ENCODE data around the gene NEO1. TPM values are rescaled to one million over a fixed set of nuclear protein-coding genes. Genes with fewer than 3 reads are reported as not detected.

Gene NEO1
- total RNA-seq, 1 donor from 2014 or later, result 2.2 TPM

DNA sequence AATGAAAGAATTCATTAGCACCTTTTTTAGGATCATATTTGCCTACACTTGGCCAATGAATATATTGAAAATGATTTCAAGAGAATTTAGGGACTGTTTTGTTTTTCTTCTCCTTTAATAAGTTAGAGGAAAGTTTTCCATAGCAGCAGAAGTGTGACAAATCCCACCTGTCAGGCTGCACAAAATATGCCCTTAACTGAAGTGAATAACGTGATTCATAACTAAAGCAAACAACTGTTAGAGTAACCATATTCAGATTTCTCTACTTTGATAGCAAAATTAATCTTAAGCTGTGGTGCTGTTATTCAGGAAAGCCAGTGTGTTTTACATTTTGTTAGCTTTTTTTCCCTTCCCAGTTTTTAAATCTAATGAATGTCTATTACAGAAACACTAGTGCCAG is 195.1 kb downstream of the NEO1 start:
- no peak for DNase-seq (ENCODE audit: extremely low read depth, low read depth, low spot score)

GRCh38 chr15:73249499-73249898 is 197.2 kb downstream of the NEO1 start:
- DNase-seq (ENCODE audit: extremely low read depth, low read depth, low spot score), result no peak

GRCh38 chr15:73254598-73254997 is 202.3 kb downstream of the NEO1 start:
- no peak for DNase-seq (ENCODE audit: extremely low read depth, low read depth, low spot score)

DNA sequence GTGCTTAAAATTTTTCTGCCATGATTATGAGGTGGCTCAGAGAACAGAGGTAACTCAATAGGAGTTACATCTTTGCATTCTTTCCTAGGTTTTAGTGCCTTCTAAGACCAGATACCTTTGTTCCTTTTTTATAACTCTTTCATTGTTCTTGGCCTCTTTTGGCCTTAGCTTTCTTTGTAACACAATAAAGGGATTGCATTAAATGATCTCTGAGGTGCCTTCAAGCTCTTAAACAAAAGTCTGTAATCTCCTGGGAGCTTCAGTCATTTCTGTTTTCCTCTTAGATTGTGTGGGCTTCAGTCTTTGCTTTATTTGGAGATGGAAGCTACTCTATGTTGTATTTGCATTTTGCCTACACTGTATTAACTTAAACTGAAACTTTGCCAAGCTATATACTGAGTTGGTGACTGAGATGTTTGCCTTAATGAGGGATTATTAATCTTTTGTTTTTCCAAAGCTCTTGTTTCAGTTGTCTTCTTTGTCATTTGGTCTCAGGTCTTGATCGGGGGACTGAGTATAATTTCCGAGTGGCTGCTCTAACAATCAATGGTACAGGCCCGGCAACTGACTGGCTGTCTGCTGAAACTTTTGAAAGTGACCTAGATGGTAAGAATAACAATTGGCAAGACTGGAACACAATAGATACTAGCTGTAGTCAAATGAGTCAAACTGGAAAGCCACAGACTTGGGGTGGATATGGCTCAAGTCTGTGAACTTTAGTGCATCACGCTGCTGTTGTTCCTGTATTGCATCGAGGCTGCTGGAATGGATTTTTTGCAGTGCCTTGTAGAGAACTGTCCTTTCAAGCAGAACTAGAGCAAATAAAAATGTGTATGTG is 206.2 kb downstream of the NEO1 start:
- DNase-seq (ENCODE audit: extremely low read depth, low read depth, low spot score), result no peak

GRCh38 chr15:73264881-73265280 is 212.6 kb downstream of the NEO1 start:
- DNase-seq (ENCODE audit: extremely low read depth, low read depth, low spot score), result no peak

GRCh38 chr15:73265536-73266153 is 213.4 kb downstream of the NEO1 start:
- no peak for DNase-seq (ENCODE audit: extremely low read depth, low read depth, low spot score)

DNA sequence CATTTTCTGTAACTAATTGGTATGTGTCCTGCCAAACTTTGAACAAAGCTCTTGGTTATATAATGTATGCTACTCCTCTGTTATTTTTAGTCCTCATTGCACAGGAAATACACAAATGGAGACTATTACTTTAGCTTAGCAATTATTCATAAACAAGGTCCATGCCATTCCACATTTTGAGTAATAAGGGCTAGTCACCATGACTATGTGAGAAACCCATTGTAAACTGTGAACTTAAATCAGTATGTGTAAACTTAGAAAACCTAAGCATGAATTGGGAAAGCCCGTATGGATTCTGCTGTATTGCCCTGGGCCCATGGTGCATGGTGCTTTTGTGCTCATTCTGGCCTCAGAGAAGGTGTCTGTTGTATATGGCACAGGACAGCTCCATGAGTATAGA is 216.2 kb downstream of the NEO1 start:
- DNase-seq (ENCODE audit: extremely low read depth, low read depth, low spot score), result no peak

DNA sequence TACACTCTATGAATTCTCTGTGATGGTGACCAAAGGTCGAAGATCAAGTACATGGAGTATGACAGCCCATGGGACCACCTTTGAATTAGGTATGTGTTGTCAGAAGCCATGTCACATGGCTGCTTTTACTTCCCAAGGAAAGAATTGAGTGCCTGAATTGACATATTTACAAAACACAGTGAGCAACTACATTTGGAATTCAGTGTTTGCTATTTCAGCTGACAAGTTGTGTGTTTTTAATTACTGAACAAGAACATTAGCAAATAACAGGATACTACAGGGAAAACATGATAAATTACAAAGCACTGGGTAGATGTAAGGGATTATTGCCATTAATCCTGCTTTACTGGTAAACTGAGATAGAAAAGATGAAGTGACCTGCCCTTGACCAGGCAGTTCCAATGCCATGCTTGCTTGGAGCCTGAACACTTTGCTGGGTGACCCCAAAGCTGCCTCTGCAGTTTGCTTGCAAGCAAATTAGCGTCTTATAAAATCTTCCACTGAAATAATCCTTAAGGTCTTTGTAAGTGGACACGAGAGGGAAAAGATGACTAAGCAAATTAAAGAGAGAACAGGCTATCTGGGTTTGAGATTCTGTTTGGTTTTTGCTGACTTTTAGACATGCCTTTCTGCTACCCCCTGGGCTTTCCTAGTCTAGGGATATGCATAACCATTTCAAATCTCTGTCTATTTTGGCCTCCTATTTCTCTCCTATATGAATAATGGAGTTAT is 218.3 kb downstream of the NEO1 start:
- DNase-seq (ENCODE audit: extremely low read depth, low read depth, low spot score), result no peak

DNA sequence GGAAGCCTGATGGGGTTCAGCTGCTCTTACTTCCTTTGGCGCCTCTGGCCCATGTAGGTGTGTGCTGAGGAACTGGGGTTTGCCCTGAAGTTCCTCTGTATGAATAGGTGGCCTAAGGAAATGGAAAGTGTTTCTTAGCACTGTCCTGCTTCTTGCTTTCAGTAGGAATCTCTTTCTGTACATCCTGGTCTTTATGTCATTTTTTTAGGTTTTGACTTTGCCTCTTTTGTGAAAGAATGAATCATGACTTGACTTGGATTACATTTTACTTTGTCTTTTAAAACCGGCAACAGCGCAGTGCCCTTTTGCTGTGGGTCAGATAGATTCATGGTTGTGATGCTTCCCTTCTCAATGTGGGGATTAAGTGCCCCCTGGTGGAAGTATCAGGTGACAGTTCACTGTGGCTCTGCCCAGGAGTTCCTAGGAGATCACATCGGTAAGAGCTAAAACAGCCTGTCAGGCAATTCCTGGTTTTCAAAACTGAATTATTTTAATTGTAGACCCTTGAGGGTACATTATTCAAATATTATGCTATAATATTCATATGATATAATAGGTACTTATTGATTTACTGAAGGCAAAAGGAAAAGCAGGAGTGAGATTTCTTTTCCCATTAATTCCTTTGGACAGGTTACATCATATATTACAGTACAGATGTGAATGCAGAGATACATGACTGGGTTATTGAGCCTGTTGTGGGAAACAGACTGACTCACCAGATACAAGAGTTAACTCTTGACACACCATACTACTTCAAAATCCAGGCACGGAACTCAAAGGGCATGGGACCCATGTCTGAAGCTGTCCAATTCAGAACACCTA is 221.1 kb downstream of the NEO1 start:
- DNase-seq (ENCODE audit: extremely low read depth, low read depth, low spot score), result no peak

DNA sequence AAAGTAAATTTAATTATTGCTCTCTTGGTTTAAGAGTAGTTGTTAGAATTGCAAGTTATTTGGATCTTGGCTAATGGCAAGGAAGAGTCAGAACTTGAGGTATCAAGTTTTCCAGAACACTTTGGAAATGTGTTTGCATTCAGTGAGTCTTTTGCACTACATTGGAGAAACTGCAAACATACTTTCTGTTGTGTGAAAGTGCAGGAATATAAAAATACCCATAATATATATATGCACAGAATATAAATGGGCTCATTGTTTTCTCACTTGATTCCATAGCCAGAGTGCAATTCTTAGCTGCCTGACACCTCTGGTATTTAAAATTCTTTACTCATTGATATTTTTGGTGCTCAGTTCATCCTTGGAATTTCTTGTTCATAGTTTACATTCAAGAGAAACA is 223.6 kb downstream of the NEO1 start:
- no peak for DNase-seq (ENCODE audit: extremely low read depth, low read depth, low spot score)

- DNase-seq (ENCODE audit: extremely low read depth, low read depth, low spot score), result no peak
Measured at GRCh38 chr15:73282567-73283365, 230.5 kb downstream of the NEO1 start.

DNA sequence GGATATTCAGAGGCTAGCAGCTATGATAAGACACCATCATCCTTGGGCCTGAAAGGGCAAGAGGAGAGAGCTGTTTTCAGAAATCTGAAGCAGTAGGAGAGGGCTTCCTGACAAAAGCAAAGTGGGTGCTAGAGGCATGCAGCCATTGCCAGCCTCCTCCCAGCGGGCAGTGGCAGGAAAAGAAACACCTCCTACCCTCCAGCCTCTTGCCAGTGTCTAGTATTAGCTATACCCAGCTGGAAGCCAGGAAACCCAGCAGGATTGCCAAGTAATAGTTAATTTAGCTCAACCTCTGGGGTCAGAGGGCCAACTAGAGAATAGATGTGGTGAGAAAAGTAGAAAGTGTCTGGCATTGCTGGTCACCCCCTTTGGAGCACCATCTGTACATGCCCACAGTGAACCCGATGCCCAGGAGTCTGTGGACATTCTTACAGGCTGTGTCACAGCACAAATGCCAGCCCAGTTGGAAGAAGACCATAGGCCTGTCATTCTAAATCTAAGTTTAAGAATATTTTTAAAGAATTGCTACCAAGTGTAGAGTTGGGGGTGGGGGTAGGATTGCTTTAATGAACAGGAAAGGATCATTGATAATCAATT is 231.2 kb downstream of the NEO1 start:
- DNase-seq (ENCODE audit: extremely low read depth, low read depth, low spot score), result no peak

DNA sequence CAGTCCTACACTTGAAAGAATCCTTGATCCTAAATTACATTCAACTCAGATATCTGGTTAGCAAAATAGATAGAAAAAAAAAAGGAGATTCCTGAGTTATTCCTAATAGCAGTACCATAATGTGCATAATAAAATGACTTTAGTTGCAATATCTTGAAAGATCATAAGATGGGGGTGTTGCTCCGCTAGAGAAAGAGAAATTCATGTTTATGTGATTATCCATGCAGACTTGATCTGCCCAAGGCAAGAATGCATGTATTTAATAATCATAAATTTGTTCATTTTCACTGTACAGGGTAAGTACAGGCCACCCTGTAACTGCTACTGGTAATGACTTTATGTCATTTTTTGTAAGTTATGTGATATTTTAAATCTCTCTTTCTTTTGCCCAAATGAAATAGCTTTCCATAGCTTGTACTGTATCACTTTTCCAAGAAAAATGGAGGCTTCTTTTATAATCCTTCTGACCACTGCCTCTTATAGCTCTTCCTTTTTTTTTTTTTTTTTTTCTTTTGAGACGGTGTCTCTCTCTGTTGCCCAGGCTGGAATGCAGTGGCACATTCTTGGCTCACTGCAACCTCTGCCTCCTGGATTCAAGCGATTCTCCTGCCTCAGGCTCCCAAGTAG is 231.9 kb downstream of the NEO1 start:
- no peak for DNase-seq (ENCODE audit: extremely low read depth, low read depth, low spot score)

DNA sequence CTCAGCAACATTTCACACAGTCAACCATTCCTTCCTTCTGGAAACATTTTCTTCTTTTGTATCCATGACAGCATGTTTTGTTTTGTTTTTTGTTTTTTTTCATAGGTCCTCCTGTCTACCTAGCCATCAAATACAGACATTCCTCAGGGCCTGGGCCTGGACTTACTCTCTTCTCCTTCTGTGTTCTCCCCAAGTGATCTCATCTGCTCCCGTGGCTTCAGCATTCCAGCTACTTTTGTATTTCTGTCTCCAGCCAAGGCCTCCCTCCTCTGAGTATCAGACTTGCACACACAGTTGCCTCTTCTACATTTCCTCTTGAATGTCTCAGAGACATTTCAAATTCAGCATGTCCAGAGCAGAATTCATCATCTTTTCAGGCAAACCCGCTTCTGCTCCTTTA is 234.0 kb downstream of the NEO1 start:
- DNase-seq (ENCODE audit: extremely low read depth, low read depth, low spot score), result no peak

GRCh38 chr15:73287019-73287418 is 234.8 kb downstream of the NEO1 start:
- DNase-seq (ENCODE audit: extremely low read depth, low read depth, low spot score), result no peak

DNA sequence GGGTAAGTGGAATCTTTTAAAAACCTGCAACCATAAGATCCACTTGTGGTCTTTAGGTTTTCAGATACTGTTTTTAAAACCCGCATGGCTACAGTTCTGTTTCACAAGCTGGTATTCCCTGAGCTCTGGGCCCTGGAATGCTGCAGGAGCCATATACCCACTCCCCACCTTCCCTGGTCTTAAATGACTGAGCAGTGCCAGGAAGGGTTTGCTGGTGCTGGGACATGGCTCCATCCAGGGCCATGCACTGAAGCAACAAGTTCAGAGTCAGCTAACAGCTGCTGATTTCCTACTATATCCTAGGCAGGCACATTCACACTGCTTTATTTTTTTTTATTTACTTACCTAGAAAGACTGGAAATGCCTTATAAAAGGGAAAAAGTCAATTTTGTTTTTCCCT is 239.2 kb downstream of the NEO1 start:
- no peak for DNase-seq (ENCODE audit: extremely low read depth, low read depth, low spot score)

- DNase-seq (ENCODE audit: extremely low read depth, low read depth, low spot score), result no peak
Measured at GRCh38 chr15:73293773-73294172, 241.5 kb downstream of the NEO1 start.

DNA sequence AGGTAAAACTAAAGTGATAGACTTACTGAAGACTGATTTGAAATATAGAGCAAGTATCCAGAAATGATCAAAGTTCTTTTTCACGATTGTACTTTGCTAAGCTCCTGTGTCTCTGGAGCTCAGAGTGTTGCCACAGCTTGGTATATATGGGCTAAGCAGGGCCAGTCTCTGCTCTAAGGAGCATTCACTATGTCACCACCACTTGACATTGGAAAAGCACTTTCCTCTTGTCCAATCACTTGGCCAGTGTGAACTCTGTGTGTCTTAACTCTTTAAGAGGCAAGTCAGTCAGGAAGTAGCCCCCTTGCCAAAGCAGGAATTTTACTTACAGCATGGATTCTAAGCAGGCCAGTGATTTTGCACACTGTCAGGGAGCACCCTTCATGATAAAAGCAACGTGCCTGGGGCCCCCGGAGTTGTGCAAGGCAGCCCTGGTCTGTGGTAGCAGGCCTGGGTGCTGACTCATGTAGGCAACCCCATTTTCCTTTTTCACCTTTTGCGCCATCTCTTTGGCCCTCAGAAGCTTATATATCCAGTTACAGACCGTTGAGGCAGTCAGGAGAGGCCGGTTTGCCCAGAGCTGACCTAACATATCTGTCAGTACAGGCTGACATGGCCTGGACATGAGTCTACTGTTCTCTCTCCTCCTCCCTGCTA is 243.5 kb downstream of the NEO1 start:
- DNase-seq (ENCODE audit: extremely low read depth, low read depth, low spot score), result no peak
